GM12864 (cell line): ENCODE data around the gene SETD1A.
A peak's percentile ranks its signal among the peaks of the same experiment; 100 is the strongest.

Source experiments
- DNase-seq: peaks from one replicate; pipeline ENCODE4 v3.0.0-alpha.2; 2011; ENCODE audit warnings: low read depth
- H3K4me3 ChIP-seq: 2 replicates; pipeline ENCODE4 v1.5.1; 2011; ENCODE audit warnings: mild to moderate bottlenecking, low read depth, low read length, control low read depth
- CTCF ChIP-seq: IDR thresholded peaks from 2 replicates; pipeline ENCODE4 v1.5.1; 2011; ENCODE audit warnings: low read depth, mild to moderate bottlenecking, moderate library complexity, low read length, control low read depth, inconsistent platforms; ENCODE audit errors: missing control alignments

SETD1A gene

DNA sequence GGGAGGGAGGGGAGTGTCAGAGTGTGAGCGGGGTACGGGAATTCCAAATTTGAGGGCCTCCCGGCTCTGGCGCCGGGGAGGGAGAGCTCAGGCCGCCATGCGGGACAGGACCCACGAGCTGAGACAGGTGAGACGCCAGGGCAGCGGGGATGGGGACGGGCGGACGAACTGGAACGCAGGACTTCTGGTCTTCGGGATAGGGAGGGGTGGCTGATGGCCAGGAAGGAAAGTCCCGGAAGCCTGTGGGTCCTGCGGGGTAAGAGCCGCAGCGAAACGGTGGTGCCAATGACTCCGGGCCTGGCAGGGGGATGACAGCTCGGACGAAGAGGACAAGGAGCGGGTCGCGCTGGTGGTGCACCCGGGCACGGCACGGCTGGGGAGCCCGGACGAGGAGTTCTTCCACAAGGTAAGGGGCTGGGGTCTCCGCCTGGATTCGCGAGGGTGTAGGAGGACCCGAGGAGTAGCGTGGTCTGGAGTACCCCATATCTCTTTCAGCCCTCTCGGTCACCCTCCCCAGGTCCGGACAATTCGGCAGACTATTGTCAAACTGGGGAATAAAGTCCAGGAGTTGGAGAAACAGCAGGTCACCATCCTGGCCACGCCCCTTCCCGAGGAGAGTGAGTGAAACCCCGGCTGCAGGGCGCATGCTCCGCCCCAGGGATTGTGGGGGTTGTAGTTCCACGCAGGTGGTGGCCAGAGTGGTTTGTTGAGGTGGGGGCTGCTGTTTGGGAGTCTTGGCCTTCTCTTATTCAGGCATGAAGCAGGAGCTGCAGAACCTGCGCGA lies 76.3 kb downstream of the SETD1A start:
- H3K4me3 ChIP-seq: peak overlapping the region; percentile 93
- no peak for TF ChIP-seq CTCF
- DNase-seq: peak; percentile 45
